Posterior vena cava (tissue), 2 donors: ENCODE results near the gene SLC29A4. TPM values are rescaled to one million over a fixed set of nuclear protein-coding genes. Genes with fewer than 3 reads are reported as not detected.

Experiments
- DNase-seq: peaks from one replicate; pipeline ENCODE4 v3.0.0-alpha.2; 2020; ENCODE audit warnings: low spot score
- intact Hi-C, 2 donors: fragments of 100-400 bp; cut with DNase I; formaldehyde crosslinking; loops; one replicate each; pipeline versions ENCODE4 v1.14.1 to v1.14.2; 2022 to 2023
- total RNA-seq, 2 donors: library from RNA; stranded (reverse); fragmentation: NEBNext Ultra II Directional; extraction: Animal tissue kit (Norgen Biotek cat#: 25700); gene quantifications; one replicate each; pipeline ENCODE4 v1.2.1, GENCODE V29; 2021
- donor health status: DM: yes; HTN: yes; CAD: no.
- donor health status: DM: yes; HTN: yes; CAD: no.

SLC29A4 gene
- total RNA-seq, 2 donors from 2014 or later, result 0.90 to 1.4 TPM

DNA sequence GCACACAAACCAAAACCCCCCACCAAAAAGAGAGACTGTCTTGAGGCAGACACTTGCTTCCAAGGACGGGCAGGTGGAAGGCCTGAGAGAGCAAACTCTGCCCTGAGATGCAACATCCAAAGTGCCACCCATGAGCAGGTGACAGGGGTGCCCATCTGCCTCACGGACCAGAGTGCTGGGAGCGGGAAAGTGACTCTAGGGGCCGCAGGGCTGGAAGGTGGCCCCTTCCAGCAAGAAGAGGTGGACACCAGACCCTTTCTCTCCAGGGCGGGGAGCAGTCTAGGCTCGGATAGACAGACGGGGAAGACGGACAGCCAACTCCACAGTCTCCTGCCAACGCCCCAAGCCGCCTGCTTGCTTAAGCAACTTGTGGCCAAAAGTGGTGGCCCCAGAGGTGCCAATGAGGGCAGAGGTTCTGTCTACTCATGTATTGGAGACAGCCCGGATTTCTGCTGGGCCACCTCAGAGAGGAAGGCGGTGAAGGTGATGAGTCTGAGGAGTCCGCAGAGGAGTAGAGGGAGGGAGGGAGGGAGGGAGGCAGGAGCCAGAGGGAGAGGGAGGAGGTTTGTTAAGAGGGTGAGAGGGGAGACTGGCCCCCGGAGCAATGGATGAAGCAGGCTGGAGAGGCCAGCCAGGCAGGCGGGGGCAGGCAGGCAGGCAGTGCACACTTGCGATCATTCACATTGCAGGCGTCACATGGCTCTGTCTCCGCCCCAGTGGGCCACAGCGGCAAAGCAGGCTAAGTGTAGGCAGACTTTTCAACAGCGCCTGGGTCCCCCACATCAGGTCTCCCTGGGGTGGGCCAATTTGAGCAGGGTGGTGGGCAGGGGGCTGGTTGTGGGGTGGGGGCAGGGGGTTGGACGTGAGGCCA is 65.6 kb downstream of the SLC29A4 start:
- no peak for DNase-seq
- intact Hi-C loops, result no loop called here

DNA sequence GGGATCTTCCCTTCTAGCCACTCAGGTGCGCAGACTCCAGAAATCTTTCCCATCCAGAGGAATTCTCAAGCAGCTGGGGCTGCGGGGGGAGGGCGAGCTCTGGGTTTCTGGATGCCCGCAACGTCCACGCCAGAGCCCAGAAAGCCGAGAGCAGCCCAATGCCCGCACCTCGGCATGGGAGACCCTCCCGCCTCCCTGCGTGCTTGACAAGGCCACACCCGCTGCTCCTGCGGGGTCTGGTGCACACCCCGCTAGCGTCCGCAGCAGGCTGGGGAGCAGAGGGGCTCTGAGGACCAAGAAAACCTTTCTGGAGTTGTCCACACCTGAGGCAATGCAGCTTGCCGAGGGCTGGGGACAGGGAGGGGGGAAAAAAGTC is 66.2 kb downstream of the SLC29A4 start:
- intact Hi-C loops, result no loop called here
- DNase-seq, result no peak

DNA sequence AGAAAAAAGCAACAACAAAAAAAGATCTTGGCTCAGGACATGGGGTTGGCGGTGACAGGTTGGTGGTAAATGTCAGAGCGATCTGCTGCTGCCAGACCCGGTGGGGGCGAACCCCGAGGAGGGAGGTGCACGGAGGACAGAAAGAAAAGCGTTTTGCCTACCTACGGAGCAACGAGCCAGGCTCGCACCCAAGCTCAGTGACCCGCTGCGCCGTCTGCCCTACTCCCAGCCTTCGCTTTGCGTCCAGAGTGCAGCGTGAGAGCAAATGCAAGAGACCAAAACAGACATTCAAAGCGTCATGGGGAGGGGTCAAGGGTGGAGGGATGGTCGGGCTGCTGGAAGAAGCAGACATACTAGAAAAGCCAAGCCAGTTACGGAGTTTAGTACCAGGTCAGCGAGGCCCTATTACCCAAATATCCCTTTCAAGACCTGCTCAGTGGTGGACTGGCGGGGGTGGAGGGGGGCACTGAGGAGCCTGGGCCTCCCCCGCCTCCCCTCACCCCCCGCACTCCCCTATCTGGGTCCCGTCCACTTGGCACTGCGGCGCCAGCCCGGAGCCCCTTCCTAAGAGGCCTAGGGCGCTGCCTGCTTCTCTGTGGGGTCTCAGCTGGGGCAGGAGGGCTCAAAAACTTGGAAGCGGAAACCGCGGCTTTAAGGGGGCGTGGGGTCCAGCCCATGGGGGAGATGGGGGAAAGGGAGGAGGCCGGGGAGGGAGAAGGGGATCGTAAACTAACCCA is 66.9 kb downstream of the SLC29A4 start:
- DNase-seq, result no peak
- intact Hi-C loops, result no loop called here

DNA sequence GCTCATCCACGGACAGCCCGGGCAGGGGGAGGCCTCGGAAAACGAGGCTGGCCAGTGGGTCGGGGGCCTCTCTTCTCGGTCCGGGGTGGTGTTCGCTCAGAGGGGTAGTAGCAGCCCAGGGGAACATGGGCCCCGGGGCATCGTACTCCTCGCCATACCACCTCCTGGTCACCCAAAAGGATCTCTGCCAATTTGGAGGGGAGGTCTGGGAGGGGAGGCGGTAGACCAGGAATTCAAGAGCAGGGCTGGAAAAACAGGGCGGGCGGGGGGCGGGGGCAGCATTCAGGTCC is 67.4 kb downstream of the SLC29A4 start:
- intact Hi-C loops, result no loop called here
- no peak for DNase-seq

DNA sequence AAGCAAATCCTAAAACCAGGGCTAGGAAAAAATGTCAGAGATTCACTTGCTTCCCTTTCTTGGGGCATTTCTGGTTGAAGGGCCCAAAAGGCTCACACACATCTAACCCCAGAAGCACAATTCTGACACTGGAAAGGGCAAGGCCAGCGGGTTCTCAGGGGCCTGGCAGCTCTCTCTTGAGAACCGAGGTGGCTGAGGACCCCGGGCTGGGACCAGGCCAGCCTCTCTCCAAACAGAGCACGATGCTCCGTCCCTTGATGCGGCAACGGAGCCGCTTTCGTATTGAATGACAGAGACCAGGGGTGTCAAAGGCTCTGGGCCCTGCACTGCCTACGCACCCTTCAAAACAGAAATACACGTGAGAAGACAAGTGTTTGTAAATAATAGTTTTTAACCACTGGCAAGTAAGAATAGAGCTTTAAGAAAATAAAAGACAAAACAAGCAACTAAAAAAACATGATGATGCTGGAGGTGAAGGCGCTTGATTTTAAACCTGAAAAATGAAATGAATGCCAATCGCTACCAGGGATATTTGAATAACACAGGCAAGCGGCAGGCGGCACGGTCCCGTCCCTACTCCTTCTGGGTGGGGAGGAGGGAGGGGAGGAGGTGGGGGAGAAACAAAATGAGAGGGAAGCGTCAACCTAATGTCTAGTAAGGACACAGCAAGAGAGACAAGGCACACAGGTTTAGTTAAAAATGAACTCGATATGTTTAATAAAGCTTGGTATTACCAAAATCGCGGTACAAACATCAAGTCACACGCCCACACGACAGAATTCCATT is 68.0 kb downstream of the SLC29A4 start:
- intact Hi-C loops, result no loop called here
- DNase-seq, result no peak

DNA sequence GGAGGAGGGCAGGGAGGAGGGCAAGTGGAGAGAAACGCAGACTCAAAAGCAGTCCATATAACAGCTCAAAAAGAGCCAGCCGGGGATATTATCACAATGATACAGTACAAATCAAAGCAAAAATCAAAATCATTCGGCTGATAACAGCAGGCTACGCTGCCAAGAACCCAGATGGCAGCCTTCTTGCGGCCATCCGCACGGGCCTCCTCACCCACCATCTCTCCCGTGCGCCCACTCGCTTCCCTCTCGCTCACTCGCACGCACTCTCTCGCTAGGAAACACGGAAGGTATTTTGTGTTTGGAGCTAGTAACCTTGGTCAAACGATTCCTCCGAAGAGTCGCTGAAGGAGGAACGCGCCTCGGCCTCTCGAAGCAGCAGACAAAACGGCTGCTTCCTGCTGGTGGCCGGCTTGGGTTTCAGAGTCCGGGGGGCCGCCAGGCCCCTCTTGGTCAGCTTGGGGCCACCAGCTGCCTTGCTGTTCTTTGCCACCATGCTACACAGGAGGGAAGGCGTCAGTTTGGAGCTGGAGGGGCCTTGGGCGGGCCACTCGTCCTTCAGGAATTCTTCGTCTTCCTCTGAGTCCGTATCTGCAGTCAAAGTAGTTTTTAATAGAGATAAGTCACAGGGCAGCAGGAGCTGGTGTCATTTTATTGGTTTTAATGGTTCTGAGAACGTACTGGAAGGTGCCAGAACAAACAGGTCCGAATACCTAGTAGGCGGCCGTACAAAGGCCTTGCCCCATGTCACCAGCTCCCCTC is 68.9 kb downstream of the SLC29A4 start:
- no peak for DNase-seq
- intact Hi-C loops, result no loop called here

DNA sequence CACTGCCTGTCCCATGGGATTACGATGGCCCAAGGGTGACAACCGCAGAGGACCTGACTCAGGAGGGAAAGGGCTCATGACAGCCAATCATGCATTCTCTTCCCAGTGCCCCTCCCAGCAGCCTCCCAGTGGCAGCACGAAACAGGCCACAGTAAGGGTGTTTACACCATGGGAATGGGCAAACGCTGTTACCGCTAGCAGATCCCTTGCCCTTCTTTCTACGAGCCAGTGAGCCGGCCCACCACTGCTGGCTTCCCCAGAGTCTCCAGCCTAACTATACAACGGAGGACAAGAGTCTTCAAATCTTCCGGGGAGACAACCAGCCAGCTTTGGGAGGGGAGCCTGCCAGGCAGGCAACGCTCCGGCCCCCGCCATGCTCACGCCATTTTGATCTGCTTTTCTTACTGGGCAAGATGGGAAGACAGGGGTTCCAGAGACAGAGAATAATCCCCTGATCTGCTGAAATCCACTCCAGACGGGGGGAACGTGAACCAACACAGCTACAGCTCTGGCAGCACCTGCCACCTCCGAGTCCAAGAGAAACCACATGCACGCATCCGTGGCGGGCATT is 69.8 kb downstream of the SLC29A4 start:
- DNase-seq, result no peak

DNA sequence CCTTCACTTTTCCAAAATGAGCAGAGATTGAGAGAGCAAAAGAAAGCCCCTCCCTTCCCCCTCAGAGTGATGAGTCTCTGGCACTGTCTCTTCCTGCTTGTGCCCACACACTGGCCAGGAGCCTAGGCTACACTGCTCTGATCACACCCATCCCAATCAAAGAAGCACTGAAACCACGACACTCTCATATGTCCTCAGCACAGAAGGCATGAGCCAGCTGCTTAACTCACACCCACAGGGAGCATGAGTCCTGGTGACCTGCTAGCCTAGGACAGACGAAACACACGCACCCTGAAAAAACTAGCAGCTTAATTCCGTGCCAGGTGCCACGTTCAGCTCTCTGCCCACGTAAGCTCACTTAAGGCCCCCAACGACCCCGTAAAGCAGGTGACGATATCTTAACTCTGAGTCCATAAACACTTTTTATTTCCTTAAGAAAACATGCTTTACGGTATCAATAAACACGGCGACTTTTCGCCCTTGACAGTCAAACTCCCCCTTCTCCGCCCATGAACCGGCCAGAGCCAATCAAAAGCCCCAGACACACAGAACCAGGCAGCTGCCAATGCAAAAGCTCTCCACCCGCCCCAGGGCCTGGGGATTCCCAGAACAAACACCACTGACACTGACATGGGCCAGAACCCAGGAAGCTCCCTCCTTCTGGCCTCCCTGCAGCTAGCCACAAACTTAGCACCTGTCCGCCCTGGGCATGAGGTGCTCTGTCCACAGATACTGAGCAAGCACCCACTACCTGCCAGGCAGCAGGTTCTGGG is 71.9 kb downstream of the SLC29A4 start:
- DNase-seq, result no peak
- intact Hi-C loops, result no loop called here

More for the DNA sequence above, 69.8 kb downstream of the SLC29A4 start:
- intact Hi-C loops, result no loop called here

Other genes starting within 250 kb of the SLC29A4 start
- gene RBAK, start 237.1 kb upstream of the SLC29A4 start, total RNA-seq, result 10 to 100 TPM; 10.9 to 12.6 TPM
- 10 to 100 TPM; 37.2 to 38.7 TPM for gene WIPI2, start 92.7 kb upstream of the SLC29A4 start, total RNA-seq
- 100 to 1,000 TPM in 1 of 2 donors, 10 to 100 TPM in 1; 93.0 to 103 TPM for gene TNRC18, start 140.9 kb downstream of the SLC29A4 start, total RNA-seq
- gene FBXL18, start 230.9 kb downstream of the SLC29A4 start, total RNA-seq, result 1 to 10 TPM; 6.9 to 8.0 TPM
- over 10,000 TPM in 1 of 2 donors, 1,000 to 10,000 TPM in 1; 9,373 to 10,305 TPM for gene ACTB, start 247.7 kb downstream of the SLC29A4 start, total RNA-seq